ENCODE measurements around the gene KCNQ1OT1.

GRCh38 chr11:2565447-2566222 lies 134.2 kb downstream of the KCNQ1OT1 start:
- TF ChIP-seq, protein P1, sequence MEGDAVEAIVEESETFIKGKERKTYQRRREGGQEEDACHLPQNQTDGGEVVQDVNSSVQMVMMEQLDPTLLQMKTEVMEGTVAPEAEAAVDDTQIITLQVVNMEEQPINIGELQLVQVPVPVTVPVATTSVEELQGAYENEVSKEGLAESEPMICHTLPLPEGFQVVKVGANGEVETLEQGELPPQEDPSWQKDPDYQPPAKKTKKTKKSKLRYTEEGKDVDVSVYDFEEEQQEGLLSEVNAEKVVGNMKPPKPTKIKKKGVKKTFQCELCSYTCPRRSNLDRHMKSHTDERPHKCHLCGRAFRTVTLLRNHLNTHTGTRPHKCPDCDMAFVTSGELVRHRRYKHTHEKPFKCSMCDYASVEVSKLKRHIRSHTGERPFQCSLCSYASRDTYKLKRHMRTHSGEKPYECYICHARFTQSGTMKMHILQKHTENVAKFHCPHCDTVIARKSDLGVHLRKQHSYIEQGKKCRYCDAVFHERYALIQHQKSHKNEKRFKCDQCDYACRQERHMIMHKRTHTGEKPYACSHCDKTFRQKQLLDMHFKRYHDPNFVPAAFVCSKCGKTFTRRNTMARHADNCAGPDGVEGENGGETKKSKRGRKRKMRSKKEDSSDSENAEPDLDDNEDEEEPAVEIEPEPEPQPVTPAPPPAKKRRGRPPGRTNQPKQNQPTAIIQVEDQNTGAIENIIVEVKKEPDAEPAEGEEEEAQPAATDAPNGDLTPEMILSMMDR (conservative IDR thresholded peaks at IDR 0.05; ENCODE audit: low read length) = no peak
- no peak for TF ChIP-seq EZH2phosphoT487 (IDR thresholded peaks at IDR 0.05; ENCODE audit: borderline replicate concordance)

Data from Loucy (cell line).